ENCODE measurements around the gene CHST9. TPM values are rescaled to one million over a fixed set of nuclear protein-coding genes. Genes with fewer than 3 reads are reported as not detected.

CHST9 gene
- total RNA-seq, 1 experiment from 2014 or later, result 3.5 TPM

DNA sequence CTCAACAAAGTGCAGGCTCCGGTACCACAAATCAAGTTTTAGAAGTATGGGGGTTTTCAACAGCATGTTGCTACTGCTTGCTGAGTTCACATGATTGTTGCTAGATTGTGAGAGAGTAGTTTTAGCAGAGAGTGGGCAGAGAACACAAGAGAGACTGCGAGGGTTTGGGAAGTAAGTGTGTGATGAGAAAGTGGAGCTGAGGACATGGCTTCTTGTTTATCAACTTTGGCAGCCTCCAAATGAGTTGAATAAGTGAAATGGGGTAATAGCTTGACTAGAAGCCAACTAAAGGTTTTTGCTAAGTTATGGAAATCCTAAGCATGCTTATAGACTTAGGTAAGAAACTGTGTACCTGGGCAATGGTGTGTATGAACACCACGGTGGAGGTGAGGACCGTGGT, 135.1 kb downstream of the CHST9 start:
- Mint-ChIP-seq H3K36me3 (ENCODE audit: insufficient read depth in 1 of 3, low read depth in 3 of 3) (no peaks in the 10 kb centered on the region; a peak in 2 of 7 replicates), H3K27ac (no peak overlapping the region), H3K27me3 (ENCODE audit: low read depth) (no peaks in the 10 kb centered on the region), H3K4me1 (no peaks in the 10 kb centered on the region), H3K4me3 (no peak overlapping the region; a peak in 1 of 5 replicates), H3K9me3 (peaks cover 0 to 4% of the 10 kb centered on the region in 2 experiments; a peak in 2 of 5 replicates)
- no peak overlapping the region for H2BK12ac ChIP-seq (ENCODE audit: insufficient read length, low read depth, low read length)
- H3K27me3 ChIP-seq (ENCODE audit: insufficient read depth, low read length), result no peaks in the 10 kb centered on the region
- no peak overlapping the region for H3K9ac ChIP-seq (ENCODE audit: extremely low read depth, insufficient read length, low read length)
- DNase-seq, result no peak
- H2BK20ac ChIP-seq (ENCODE audit: low read depth, low read length, poor library complexity, severe bottlenecking), result no peak overlapping the region
- no CpG with 5 or more reads among the region's 4 CpGs for WGBS (ENCODE audit: extremely low coverage, insufficient read length, low lambda C conversion rate)
- no peak overlapping the region for H3K23ac ChIP-seq (ENCODE audit: insufficient read length, low read depth, low read length)
- H3K4me2 ChIP-seq (ENCODE audit: insufficient read depth, insufficient read length, low read length), result no peak overlapping the region
- H3K56ac ChIP-seq (ENCODE audit: insufficient read length, low read depth, low read length), result no peak overlapping the region
- H3K4ac ChIP-seq (ENCODE audit: low read depth, low read length), result no peak overlapping the region
- H4K20me1 ChIP-seq (ENCODE audit: control insufficient read depth, insufficient read depth, insufficient read length), result no peaks in the 10 kb centered on the region
- no peak overlapping the region for H2AFZ ChIP-seq (ENCODE audit: low read length)
- no peak for TF ChIP-seq CTCF (conservative IDR thresholded peaks at IDR 0.05)
- no peak overlapping the region for H4K8ac ChIP-seq (replicated peaks; ENCODE audit: insufficient read length, low read depth, low read length)
- no peak overlapping the region for H3K18ac ChIP-seq (ENCODE audit: insufficient read length, low read depth, low read length)
- H3K79me2 ChIP-seq (ENCODE audit: insufficient read depth, low read length), result no peaks in the 10 kb centered on the region
- no peak overlapping the region for H3K27ac ChIP-seq (ENCODE audit: insufficient read length, low read depth, low read length)
- H3K14ac ChIP-seq (ENCODE audit: insufficient read depth, low read length), result no peak overlapping the region
- H3T11ph ChIP-seq (ENCODE audit: low read length), result no peak overlapping the region
- no peak overlapping the region for H2AK5ac ChIP-seq (ENCODE audit: insufficient read length, low read length)
- H2BK5ac ChIP-seq (ENCODE audit: insufficient read length, low read length), result no peak overlapping the region
- H2BK15ac ChIP-seq (ENCODE audit: low read depth, low read length), result no peak overlapping the region
- no peak overlapping the region for H2BK120ac ChIP-seq (ENCODE audit: low read depth, low read length, poor library complexity, severe bottlenecking)
- H3K9me3 ChIP-seq (ENCODE audit: control insufficient read depth, low read depth, low read length), result no peaks in the 10 kb centered on the region
- no peak overlapping the region for H4K5ac ChIP-seq (ENCODE audit: insufficient read length, low read depth, low read length)
- no peaks in the 10 kb centered on the region for H3K4me1 ChIP-seq (ENCODE audit: insufficient read depth, low read length)
- H3K79me1 ChIP-seq (ENCODE audit: insufficient read depth, low read depth, low read length, poor library complexity, severe bottlenecking), result no peaks in the 10 kb centered on the region
- no peaks in the 10 kb centered on the region for H3K23me2 ChIP-seq (ENCODE audit: insufficient read length, low read depth, low read length, poor library complexity, severe bottlenecking)
- no peak overlapping the region for H4K91ac ChIP-seq (ENCODE audit: insufficient read length, low read depth, low read length)

All from H9 (cell line).